HG02973 (cell line): ENCODE results near the gene DVL2.
A peak's percentile ranks its signal among the peaks of the same experiment; 100 is the strongest.

Experiments
- ATAC-seq: cut with Tn5 transposase; IDR thresholded peaks from one replicate; pipeline ENCODE4 v1.9.1; 2021; ENCODE audit warnings: moderate library complexity; ENCODE audit not compliant: unreplicated experiment

DVL2 gene

DNA sequence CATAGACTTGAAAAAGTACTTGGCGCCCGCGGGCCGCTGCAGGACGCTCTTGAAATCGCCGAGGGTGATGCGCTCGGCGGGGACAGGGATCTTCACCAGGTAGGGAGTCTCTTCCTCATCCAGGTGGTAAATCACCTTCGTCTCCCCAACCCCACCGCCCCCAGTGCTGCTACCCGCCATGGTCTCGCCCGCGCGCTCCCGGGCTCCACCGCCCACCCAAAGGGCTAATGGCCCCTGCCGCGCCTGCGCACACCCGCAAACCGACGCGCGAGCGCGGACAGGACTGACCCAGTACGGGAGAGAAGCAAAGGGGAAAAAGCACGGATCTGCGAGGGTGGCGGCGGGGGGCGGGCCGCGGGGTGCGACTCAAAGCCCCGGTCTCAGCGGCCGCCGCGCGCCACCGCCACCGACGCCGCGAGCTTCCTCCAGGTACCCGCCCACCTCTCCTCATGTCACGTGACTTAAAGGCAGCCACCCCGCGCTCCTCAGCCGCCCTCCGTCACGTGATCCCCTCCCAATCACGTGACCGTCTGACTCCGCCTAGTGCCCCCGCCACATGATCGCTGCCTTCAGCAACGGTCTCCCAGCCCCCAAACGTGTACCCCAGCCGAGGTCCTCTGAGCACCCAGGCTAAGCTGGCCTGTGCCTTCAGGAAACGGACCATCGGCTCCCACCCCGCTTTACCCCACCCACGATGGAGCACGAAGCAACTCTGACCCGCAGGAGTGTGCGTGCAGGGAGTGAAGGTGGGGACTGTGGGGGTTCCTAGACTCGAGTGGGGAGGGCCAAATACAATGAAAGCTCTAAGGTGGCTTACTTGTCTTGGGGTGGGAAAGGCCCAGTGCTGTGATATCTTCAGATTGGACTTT, at the start of gene DVL2:
TSS of gene DVL2 (minus strand) at position 435 of the 869 bp plus-strand sequence. CDS start at position 180, 255 bp downstream.
- peak; percentile 39 for ATAC-seq

DNA sequence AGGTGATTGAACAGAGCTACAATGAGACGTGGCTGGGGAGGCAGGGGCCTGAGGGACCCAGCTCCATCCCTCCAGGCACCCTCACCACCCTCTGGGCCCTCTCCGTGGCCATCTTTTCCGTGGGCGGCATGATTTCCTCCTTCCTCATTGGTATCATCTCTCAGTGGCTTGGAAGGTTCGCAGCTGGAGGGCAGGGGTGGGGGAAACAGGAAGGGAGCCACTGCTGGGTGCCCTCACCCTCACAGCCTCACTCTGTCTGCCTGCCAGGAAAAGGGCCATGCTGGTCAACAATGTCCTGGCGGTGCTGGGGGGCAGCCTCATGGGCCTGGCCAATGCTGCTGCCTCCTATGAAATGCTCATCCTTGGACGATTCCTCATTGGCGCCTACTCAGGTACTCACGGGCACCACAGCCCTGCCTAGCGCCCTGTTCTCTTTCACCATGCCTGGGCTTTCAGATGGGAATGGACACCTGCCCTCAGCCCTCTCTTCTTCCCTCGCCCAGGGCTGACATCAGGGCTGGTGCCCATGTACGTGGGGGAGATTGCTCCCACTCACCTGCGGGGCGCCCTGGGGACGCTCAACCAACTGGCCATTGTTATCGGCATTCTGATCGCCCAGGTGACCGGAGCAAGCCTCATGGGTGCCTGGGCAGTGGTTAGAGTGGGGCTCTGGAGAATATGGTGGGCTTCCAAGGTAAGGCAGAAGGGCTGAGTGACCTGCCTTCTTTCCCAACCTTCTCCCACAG, 49.3 kb upstream of the DVL2 start:
- no peak for ATAC-seq

DNA sequence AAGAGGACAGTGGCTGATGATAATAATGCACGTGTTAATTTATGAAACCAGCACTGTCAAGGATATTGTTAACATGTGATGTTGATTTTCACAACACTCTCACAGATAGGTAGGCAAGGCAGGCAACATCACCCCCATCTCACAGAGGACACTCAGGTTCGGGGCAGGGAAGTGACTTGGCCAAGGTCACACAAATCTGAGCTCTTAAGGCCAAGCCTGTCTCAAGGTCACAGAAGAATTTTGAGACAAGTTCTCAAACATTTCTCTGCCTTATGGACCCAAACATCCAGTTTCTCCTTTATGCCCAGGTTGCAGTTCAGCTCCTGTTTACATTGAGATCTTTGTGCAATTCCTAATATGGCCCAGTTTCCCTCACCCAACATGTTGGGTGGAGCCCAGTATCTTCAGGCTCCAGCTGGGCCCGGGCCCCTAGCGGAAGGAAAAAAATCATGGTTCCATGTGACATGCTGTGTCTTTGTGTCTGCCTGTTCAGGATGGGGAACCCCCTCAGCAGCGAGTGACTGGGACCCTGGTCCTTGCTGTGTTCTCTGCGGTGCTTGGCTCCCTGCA, 48.5 kb upstream of the DVL2 start:
- no peak for ATAC-seq

DNA sequence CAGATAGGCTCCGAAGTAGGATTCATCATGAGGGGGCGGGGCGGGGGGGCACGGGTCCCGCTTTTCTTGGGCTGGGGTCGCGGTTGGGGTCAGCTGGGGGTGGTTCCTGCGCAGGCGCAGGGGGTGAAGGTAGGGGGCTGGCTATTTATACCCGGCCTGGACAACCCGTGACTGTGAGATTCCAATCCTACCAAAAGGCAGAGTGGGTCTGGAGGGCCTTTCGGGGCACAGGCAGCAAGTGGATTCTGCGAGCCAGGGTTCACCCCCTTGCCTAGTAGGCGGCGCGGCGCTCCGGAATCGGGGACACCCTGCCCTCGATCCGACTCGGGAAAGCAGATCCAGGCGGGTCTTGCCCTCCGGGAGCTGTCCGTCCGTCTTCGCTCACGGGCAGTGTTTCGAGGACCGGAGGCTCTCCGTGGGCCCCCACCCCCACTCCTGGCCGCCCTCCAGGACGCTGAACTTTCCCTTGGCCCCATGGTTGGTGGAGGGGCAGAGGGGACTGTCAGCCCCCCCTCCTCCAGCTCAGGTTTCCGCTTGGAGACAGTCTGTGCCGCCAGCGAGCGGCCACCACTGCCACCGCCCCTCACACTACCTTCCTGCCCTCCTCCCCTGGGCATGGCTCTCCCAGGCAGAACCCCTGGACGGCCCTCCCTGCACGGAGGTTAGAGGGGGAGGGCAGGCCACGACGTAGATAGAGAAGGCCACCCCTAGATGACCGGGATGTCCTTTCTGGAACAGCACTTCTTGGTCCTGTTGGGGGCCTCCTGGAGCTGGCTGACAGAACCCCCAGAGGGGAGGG, 47.8 kb upstream of the DVL2 start:
- no peak for ATAC-seq

DNA sequence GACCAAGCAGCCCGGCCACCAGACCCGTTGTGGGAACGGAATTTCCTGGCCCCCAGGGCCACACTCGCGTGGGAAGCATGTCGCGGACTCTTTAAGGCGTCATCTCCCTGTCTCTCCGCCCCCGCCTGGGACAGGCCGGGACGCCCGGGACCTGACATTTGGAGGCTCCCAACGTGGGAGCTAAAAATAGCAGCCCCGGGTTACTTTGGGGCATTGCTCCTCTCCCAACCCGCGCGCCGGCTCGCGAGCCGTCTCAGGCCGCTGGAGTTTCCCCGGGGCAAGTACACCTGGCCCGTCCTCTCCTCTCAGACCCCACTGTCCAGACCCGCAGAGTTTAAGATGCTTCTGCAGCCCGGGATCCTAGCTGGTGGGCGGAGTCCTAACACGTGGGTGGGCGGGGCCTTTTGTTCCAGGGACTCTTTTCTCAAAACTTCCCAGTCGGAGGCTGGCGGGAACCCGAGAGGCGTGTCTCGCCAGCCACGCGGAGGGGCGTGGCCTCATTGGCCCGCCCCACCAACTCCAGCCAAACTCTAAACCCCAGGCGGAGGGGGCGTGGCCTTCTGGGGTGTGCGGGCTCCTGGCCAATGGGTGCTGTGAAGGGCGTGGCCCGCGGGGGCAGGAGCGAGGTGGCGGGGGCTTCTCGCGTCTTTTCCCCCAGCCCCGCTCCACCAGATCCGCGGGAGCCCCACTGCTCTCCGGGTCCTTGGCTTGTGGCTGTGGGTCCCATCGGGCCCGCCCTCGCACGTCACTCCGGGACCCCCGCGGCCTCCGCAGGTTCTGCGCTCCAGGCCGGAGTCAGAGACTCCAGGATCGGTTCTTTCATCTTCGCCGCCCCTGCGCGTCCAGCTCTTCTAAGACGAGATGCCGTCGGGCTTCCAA, 47.0 kb upstream of the DVL2 start, which contains the start of gene SLC2A4:
TSS of gene SLC2A4 (plus strand) at position 645 of the 879 bp plus-strand sequence. CDS start at position 862, 217 bp downstream.
- ATAC-seq = no peak

DNA sequence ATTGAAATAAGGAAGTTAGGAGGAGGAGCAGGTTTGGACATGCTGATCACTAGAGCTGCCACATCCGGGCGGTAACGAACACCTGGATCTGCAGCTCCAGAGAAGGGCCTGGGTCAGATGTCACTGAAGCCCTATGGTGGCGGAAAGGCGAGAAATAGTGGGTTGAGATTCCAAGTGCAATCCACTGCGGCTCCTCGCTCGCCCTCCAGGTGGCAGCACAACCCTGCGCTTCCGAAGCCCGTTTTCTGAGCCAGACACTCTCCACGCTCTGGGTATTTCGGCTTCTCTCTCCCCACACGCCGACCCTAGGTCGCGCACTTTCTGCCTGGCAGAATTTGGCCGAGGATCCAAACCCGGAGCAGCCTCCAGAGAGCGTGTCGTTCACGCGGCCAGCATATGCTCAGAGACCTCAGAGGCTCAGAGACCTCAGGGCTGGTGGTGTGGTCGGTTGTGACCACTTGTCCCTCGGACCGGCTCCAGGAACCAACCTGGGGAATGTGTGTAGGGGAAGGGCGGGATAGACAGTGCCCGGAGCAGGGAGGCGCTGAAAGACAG, 46.3 kb upstream of the DVL2 start:
- no peak for ATAC-seq

DNA sequence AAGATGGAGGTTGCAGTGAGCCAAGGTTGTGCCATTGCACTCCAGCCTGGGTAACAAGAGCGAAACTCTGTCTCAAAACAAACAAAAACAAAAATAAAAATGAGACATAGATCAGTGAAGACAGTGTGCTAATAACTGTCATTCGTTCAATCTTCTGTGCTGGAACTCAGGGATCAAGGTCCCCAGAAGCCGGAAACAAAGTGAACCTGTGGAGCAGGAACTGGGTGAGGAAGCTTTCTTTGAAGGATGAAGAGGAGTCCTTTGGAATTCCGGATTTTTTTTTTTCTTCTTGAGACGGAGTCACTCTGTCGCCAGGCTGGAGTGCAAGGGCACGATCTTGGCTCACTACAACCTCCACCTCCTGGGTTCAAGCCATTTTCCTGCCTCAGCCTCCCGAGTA, 45.1 kb upstream of the DVL2 start:
- ATAC-seq = no peak

DNA sequence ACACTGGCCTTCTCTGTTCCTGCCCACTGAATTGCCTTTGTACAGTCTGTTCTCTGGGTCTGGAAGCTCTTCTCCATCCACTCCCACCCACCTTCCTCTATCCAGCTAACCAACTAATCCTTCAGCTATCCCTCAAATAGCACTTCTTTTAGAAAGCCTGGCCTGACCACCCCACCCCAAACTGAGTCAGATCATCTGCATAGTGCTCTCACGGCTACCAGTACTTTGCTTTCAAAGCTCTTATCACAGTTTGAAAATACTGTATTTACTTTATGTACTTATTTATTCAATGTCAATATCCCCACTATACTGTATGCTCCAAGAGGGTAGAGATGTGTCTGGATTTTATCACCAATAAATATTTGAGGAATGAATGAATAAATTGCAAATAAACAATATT, 32.5 kb upstream of the DVL2 start:
- no peak for ATAC-seq

DNA sequence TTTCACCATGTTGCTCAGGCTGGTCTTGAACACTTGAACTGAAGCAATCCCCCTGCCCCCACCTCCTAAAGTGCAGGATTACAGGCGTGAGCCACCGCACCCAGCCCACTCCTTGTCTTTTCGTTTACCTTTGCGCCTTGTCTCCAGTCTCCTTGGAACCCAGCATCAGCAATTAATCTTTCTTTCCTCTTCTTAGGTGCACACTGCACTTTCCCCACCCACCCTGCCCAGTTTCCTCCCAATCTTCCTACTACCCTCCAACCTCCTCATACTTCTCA, 29.4 kb upstream of the DVL2 start:
- no peak for ATAC-seq

DNA sequence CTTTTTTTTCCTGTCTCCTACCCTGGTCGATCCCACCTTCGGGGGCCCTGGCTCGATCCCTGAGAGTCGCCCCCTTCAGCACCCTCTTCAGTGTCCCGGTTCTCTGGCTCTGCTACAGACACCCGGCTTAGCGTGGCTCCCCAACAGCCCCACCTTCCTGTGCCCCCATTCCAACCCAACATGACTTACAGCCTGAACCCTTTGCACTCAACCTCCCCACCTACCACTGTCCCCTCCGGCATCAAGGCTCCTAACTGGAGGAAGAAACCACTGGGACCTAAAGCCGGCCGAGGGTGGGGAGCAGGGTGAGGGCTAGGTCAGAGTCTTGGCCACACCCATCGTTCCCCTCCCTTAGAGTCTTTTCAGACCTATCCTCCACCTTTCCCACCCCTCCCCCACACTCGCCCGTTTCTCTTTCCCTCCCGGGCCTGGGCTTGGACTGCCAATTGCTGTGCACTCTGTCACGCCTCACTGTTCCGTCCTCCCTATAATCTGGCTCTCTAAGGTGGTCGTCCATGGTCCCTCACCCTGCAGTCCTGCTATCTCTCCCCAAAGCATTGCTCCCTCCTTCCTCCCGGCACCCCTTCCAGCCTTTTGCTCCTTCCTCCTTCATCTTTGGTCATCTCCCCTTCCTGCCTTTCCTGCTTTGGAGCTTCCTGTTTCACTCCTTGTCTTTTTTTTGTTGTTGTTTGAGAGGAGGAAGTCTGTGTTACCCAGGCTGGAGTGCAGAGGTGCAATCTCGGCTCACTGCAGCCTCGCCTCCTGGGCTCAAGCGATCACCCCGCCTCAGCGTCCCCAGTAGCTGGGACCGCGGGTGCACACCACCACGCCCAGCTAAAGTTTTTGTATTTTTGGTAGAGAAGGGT, 28.9 kb upstream of the DVL2 start:
- no peak for ATAC-seq

DNA sequence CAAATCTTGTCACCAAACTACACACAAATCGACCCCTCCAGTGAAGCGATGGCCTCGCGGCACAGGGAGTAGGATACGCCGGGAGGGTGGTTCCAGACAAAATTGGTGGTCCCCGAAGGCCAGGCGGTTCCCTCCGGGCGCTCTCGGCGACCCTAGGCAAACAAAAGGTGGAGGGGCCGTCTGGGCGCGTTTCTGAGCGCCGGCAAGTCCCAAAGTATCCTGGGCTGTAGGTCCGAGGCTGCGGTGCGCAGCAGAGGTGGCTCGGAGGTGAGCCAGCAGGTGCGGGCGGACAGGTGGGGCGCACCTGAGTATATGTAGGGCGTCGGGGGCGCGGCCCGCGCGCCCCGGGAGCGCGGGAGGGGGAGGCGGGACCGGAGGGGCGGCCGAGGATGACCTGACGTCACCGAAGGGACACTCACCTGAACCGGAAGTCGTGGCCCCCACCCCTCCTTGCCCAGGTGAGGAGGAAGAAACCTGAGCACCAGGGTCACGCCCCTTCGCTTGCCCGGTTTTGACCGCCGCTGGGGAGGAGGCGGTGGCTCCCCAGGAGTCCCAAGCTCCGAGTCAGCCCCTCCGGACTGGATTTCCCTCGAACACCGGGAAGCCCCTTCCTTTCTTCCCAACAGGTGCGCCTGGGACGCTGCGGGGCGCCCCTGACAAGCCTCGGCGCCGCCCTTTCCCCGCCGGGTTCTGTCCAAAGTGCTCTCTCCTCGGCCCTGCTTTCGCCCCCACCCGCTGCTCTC, 28.0 kb upstream of the DVL2 start, which contains the start of gene CLDN7:
TSS of gene CLDN7 (minus strand) at position 287 of the 743 bp plus-strand sequence. CDS start 435 bp downstream, outside the sequence.
- no peak for ATAC-seq

DNA sequence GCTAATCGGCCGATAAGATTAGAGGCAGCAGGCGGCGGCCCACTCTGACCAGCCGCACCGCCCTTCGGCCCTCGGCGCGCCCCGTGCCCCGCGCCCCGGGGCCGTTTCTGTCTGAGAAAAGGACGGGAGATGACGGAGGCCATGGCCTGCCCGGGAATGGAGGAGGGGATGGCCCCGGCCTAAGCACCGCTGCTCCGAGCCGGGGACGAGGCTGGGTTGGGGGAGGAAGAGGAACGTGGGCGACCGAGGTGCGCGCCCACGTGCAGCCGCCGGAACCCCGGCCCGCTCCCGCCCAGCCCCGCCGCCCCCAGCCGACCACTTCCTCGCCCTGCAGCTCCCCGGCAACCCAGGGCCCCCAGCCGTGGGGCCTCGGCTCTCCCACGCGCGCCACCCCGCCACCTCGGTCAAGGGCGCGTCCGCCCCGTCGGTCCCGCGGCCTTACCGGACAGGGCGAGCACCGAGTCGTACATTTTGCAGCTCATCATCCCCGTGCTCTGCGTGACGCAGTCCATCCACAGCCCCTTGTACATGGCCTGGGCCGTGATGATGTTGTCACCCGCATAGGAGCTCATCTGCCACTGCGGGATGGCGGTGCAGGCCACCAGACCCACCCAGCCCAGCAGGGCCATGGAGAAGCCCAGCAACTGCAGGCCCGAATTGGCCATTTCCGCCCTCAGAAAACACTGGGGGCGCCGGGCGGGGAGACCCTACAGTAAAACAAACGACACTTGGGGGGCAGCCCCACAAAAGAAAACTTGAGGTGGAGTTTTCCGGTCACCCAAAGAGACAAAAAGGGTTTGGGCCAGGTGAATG, 27.3 kb upstream of the DVL2 start:
- ATAC-seq = no peak

DNA sequence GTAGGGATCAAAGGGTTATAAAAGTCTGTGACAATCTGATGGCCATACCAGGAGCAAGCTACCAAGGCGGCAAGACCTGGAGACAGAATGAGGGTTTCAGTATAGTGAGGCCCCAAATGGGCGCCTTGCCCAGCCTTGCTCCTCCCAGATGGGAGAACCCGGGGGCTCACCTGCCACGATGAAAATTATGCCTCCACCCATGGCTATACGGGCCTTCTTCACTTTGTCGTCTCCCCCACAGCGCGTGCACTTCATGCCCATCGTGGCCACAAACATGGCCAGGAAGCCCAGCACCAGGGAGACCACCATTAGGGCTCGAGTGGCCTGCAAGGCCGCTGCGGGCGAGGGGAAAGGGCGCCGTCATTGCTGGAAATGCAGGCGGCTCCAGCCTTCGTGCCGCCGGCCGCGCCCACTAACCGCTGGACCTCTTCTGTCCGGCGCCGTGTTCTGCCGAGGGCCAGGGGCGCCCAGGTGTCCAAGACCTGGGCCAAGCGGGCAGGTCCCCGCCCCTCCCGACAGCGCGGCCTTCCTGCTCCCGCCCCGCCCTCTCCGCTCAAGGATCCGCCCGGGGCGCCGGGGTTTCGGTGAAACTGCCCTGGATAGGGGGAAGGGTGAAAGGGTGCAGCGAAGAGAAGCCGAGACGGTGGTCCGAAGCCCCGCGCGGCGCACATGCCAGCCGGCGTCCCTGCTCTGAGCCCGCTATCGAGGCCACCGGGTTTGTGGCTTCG, 26.5 kb upstream of the DVL2 start:
- no peak for ATAC-seq

DNA sequence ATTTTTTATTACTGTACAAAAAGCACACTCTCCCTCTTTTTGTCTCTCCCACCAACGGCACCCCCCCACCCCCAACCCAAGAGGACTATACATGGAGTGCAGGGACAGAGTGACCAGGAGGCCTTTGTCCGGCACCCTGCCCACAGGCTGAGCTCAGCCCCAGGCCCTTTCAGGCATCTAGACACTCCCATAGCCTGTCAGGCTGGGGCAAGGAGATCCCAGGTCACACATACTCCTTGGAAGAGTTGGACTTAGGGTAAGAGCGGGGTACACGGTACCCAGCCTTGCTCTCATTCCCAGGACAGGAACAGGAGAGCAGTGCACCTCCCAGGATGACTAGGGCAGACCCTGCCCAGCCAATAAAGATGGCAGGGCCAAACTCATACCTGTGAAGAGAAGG, 25.8 kb upstream of the DVL2 start:
- ATAC-seq = no peak

DNA sequence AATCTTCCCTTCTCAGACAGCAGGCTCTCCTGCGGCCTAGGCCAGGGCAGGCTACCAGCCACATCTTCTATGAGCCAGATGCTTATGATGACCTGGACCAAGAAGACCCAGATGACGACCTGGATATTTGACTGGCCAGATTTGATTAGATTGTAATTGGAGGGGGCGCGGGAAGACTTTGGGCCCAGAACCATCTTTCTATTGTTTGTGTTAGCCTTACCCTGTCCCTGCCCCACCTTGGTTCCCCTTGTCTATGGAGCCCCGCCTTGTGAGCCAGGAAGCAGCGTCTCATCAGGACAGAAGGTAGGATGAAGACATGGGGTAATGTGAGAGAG, 25.2 kb upstream of the DVL2 start:
- no peak for ATAC-seq

DNA sequence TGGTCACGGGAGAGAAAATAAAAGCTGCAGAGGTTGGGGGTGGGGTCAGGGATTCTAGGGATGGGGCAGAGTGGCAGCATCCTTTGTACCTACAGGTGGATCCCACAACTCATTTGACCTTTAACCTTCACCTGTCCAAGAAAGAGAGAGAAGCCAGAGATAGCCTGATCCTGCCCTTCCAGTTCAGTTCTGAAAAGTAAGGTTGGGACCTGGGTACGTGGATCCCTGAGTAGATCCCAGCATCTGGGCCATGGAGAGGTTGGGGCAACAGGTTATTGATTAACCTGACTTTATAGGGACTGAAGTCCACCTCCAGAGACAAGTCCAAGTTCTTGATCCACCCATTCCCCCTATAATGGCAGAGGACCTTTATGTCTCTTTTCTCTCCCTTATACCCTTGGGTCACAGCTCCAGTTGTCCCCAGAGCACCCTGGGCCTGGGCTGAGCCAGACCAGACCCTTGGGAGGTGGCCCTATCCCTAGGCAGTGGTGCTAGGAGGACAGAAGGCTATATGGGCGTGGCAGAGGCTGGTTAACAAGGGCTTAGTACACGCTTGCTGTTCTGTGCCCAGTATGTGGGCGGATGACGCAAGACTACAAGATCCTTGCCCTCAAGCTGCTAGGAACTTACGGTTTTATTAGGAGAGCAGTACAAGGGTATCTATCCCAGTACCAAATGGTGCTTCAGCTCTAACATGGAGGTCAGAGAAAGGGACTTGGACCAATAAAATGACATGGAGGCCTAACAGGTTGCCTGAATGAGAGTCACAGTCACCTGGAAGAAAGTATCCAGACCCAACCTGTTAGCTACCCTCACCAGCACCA, 24.6 kb upstream of the DVL2 start:
- ATAC-seq = no peak
